Measurements from ENCODE around the gene SLC25A51.

- no peak for TF ChIP-seq CTCF (conservative IDR thresholded peaks at IDR 0.05; ENCODE audit: low read depth in 2 of 2)
- no peak for TF ChIP-seq EZH2 (IDR thresholded peaks at IDR 0.05; ENCODE audit: low read depth, unreplicated experiment)
- no peak for TF ChIP-seq JUNB (IDR thresholded peaks at IDR 0.05; ENCODE audit: unreplicated experiment)
- TF ChIP-seq CREB1 (CRISPR knock-in tag; IDR thresholded peaks at IDR 0.05; ENCODE audit: low read depth): no peak
- TF ChIP-seq EZH2phosphoT487 (IDR thresholded peaks at IDR 0.05; ENCODE audit: unreplicated experiment): no peak
- no peak for TF ChIP-seq ETS1 (IDR thresholded peaks at IDR 0.05)
- no peak for TF ChIP-seq POLR2AphosphoS5 (IDR thresholded peaks at IDR 0.05; ENCODE audit: low read depth)
- TF ChIP-seq REST (IDR thresholded peaks at IDR 0.05; ENCODE audit: unreplicated experiment): no peak
- no peak for TF ChIP-seq NANOG (IDR thresholded peaks at IDR 0.05; ENCODE audit: borderline replicate concordance)
These were observed 11.9 kb downstream of the SLC25A51 start for GRCh38 chr9:37892063-37892462.

Measured in GM23338 (cell line).